Measurements from ENCODE around the gene SARNP. TPM values are rescaled to one million over a fixed set of nuclear protein-coding genes. Genes with fewer than 3 reads are reported as not detected.

The SARNP gene
- polyA plus RNA-seq, 2 of the 4 experiments (the other 2 are of a cell fraction): 123 to 198 TPM

GRCh38 chr12:55861871-55862270 is 44.3 kb upstream of the SARNP start:
- FAIRE-seq: no peak
- no peak for DNase-seq (ENCODE audit: low read depth in 1 of 2, low spot score in 1 of 2)
- Histone ChIP-seq H3K4me2 (no peak overlapping the region), H3K27ac (no peak overlapping the region), H3K9me3 (no peaks in the 10 kb centered on the region), H3K4me1 (0 out of 3 replicates have a peak, but pooled peaks cover 3% of the 10 kb centered on the region), H3K4me3 (no peak overlapping the region)
- ATAC-seq: no peak
- TF ChIP-seq POLR2AphosphoS2 (conservative IDR thresholded peaks at IDR 0.05; ENCODE audit: low read length): no peak
- TF ChIP-seq HEYL (CRISPR knock-in tag; IDR thresholded peaks at IDR 0.05): no peak
- TF ChIP-seq NR3C1 (IDR thresholded peaks at IDR 0.05): no peak
- no peak for TF ChIP-seq CEBPB (IDR thresholded peaks at IDR 0.05)
- TF ChIP-seq PBX3 (IDR thresholded peaks at IDR 0.05): no peak
- no peak for TF ChIP-seq RARB (CRISPR knock-in tag; IDR thresholded peaks at IDR 0.05)
- no peak for TF ChIP-seq RNF2 (IDR thresholded peaks at IDR 0.05; ENCODE audit: borderline replicate concordance, low read depth)
- TF ChIP-seq BCL3 (IDR thresholded peaks at IDR 0.05): no peak
- TF ChIP-seq ZNF302 (CRISPR knock-in tag; IDR thresholded peaks at IDR 0.05): no peak
- TF ChIP-seq CHD4 (IDR thresholded peaks at IDR 0.05; ENCODE audit: borderline replicate concordance): no peak
- TF ChIP-seq EP300 (IDR thresholded peaks at IDR 0.05): no peak
- no peak for TF ChIP-seq TP53 (CRISPR knock-in tag; IDR thresholded peaks at IDR 0.05)
- no peak for TF ChIP-seq JUNB (IDR thresholded peaks at IDR 0.05)
- TF ChIP-seq E2F6 (IDR thresholded peaks at IDR 0.05; ENCODE audit: borderline replicate concordance, low read depth): no peak
- TF ChIP-seq RAD21 (conservative IDR thresholded peaks at IDR 0.05 in 1 of 2, IDR thresholded peaks at IDR 0.05 in 1 of 2): no peak
- no peak for TF ChIP-seq KDM1A (IDR thresholded peaks at IDR 0.05; ENCODE audit: low read depth)
- TF ChIP-seq CBX8 (IDR thresholded peaks at IDR 0.05): no peak
- TF ChIP-seq HMGXB4 (CRISPR knock-in tag; IDR thresholded peaks at IDR 0.05; ENCODE audit: borderline replicate concordance): no peak
- ChIA-PET CTCF (interaction anchor here (1.0 kb wide), 1 partner anchor 12 kb away, joined by 4 read pairs; no protein-coding TSS in a partner anchor), POLR2A (no interaction called here)
- 74% methylated on average over 3 of the region's 3 CpGs for WGBS (ENCODE audit: missing lambda C conversion rate)

GRCh38 chr12:55861396-55861795 is 43.9 kb upstream of the SARNP start:
- FAIRE-seq: no peak
- POLR2A ChIA-PET: no interaction called here

More at GRCh38 chr12:55861396-55861795, 43.9 kb upstream of the SARNP start:
- WGBS (ENCODE audit: missing lambda C conversion rate): 83% methylated on average over 8 of the region's 8 CpGs
- Histone ChIP-seq H3K27ac (no peak overlapping the region), H3K4me1 (0 out of 3 replicates have a peak, but pooled peaks cover 3% of the 10 kb centered on the region), H3K9me3 (no peaks in the 10 kb centered on the region), H3K4me2 (no peak overlapping the region), H3K4me3 (no peak overlapping the region)
- DNase-seq (ENCODE audit: low read depth in 1 of 2, low spot score in 1 of 2) (no peak), ATAC-seq (no peak)
- TF ChIP-seq MAZ (IDR thresholded peaks at IDR 0.05; ENCODE audit: borderline replicate concordance, low read depth, low read length) (no peak), JUNB (IDR thresholded peaks at IDR 0.05) (no peak), SREBF2 (IDR thresholded peaks at IDR 0.05) (no peak), CHD4 (IDR thresholded peaks at IDR 0.05; ENCODE audit: borderline replicate concordance) (no peak), HEYL (CRISPR knock-in tag; IDR thresholded peaks at IDR 0.05) (no peak), RCOR1 (IDR thresholded peaks at IDR 0.05; ENCODE audit: low read depth, low read length) (no peak), TP53 (CRISPR knock-in tag; IDR thresholded peaks at IDR 0.05) (no peak)
- CTCF ChIA-PET: interaction anchor here (1.0 kb wide), 1 partner anchor 13 kb away, joined by 4 read pairs; no protein-coding TSS in a partner anchor
